PC-3 (cell line): Measurements from ENCODE around the gene MYH8. TPM values are rescaled to one million over a fixed set of nuclear protein-coding genes. Genes with fewer than 3 reads are reported as not detected.

Experiments used
- ATAC-seq: fragments of 200-7000 bp; cut with Tn5 transposase; 2 replicates; pipeline ENCODE4 v1.9.1; 2020; ENCODE audit warnings: mild to moderate bottlenecking, moderate library complexity
- BruUV-seq: library from RNA; stranded (reverse); fragments of 400-500 nt; replicated peaks from 2 replicates; lab custom pipeline; 2021; lab: Mats Ljungman, UMichigan
- CTCF ChIA-PET: fragments of 300-600 bp; sonication (Branson Sonifier 250); formaldehyde crosslinking; loops from one replicate; lab custom pipeline; 2022; ENCODE audit warnings: antibody characterized with exemption; lab: Charles Lee
- POLR2A ChIA-PET: fragments of 300-600 bp; sonication (Branson Sonifier 250); formaldehyde crosslinking; loops from one replicate; lab custom pipeline; 2022; ENCODE audit warnings: antibody characterized with exemption; ENCODE audit not compliant: unreplicated experiment; lab: Charles Lee
- DNase-seq: peaks from one replicate; pipeline ENCODE4 v3.0.0-alpha.2; 2015
- H2AFZ ChIP-seq: fragments of 300-600 bp; sonication (generic); 2 replicates; pipeline ENCODE4 v1.6.0; 2016; ENCODE audit warnings: antibody characterized with exemption, low read length
- H3F3A ChIP-seq: fragments of 300-600 bp; sonication (generic); one replicate; pipeline ENCODE4 v1.6.0; 2017; ENCODE audit warnings: antibody characterized with exemption, low read length, control low read depth, mild to moderate bottlenecking; ENCODE audit not compliant: unreplicated experiment
- H3K27ac ChIP-seq: fragments of 300-600 bp; sonication (generic); 2 replicates; pipeline ENCODE4 v1.5.1; 2016; ENCODE audit warnings: mild to moderate bottlenecking, low read length
- H3K27me3 ChIP-seq: fragments of 300-600 bp; sonication (generic); 2 replicates; pipeline ENCODE4 v1.6.1; 2016; ENCODE audit warnings: low read length, mixed read lengths
- H3K36me3 ChIP-seq: fragments of 300-600 bp; sonication (generic); 2 replicates; pipeline ENCODE4 v1.6.1; 2016; ENCODE audit warnings: low read depth, mixed run types, low read length, mixed read lengths
- H3K4me1 ChIP-seq: fragments of 300-600 bp; sonication (generic); 2 replicates; pipeline ENCODE4 v1.5.1; 2016; ENCODE audit warnings: low read length; ENCODE audit not compliant: insufficient read depth
- H3K4me2 ChIP-seq: fragments of 300-600 bp; sonication (generic); 2 replicates; pipeline ENCODE4 v1.6.0; 2016; ENCODE audit warnings: low read length
- H3K4me3 ChIP-seq: fragments of 300-600 bp; sonication (generic); 2 replicates; pipeline ENCODE4 v1.5.1; 2016; ENCODE audit warnings: mild to moderate bottlenecking, low read length, mixed read lengths
- H3K79me2 ChIP-seq: fragments of 300-600 bp; sonication (generic); 2 replicates; pipeline ENCODE4 v1.6.1; 2017; ENCODE audit warnings: low read length, mixed read lengths
- H3K9ac ChIP-seq: fragments of 300-600 bp; sonication (generic); 2 replicates; pipeline ENCODE4 v1.6.0; 2016; ENCODE audit warnings: mild to moderate bottlenecking, low read length
- H3K9me2 ChIP-seq: fragments of 300-600 bp; sonication (generic); replicated peaks from 2 replicates; pipeline ENCODE4 v1.6.1; 2016; ENCODE audit warnings: mixed run types, low read length, mixed read lengths
- H3K9me3 ChIP-seq: fragments of 300-600 bp; sonication (generic); 2 replicates; pipeline ENCODE4 v1.6.1; 2016; ENCODE audit warnings: low read length, mixed read lengths
- H4K20me1 ChIP-seq: fragments of 300-600 bp; sonication (generic); 2 replicates; pipeline ENCODE4 v1.6.1; 2016; ENCODE audit warnings: low read length, mixed read lengths
- CTCF ChIP-seq: fragments of 300-600 bp; sonication (generic); conservative IDR thresholded peaks from 2 replicates; pipeline ENCODE4 v1.5.1; 2017; ENCODE audit warnings: antibody characterized with exemption, low read depth, mild to moderate bottlenecking, low read length
- EZH2 ChIP-seq: fragments of 300-600 bp; sonication (generic); IDR thresholded peaks from one replicate; pipeline ENCODE4 v1.6.1; 2017; ENCODE audit warnings: antibody characterized with exemption, mild to moderate bottlenecking, low read length; ENCODE audit not compliant: unreplicated experiment
- EZH2phosphoT487 ChIP-seq: fragments of 300-600 bp; sonication (generic); IDR thresholded peaks from 2 replicates; pipeline ENCODE4 v1.6.1; 2018; ENCODE audit warnings: mild to moderate bottlenecking, antibody characterized with exemption, low read length, borderline replicate concordance
- intact Hi-C: fragments of 100-400 bp; cut with micrococcal nuclease; formaldehyde crosslinking; loops from 2 replicates; pipeline ENCODE4 v1.9.0; 2023
- total RNA-seq: library from RNA; depleted of rRNA; stranded (reverse); fragments of >200 nt; gene quantifications from 2 replicates; pipeline ENCODE4 v1.2.3, GENCODE V29; 2014

The MYH8 gene
- total RNA-seq, 1 experiment from 2014 or later, result not detected

GRCh38 chr17:10370016-10370608 lies 51.6 kb downstream of the MYH8 start:
- Histone ChIP-seq H4K20me1 (no peaks in the 10 kb centered on the region), H3K36me3 (no peaks in the 10 kb centered on the region), H3K9me3 (no peaks in the 10 kb centered on the region), H3K79me2 (no peaks in the 10 kb centered on the region), H3K9ac (no peak overlapping the region), H3K9me2 (no peaks in the 10 kb centered on the region), H3K27me3 (no peaks in the 10 kb centered on the region), H3K4me3 (no peak overlapping the region), H3K4me2 (no peak overlapping the region), H3F3A (no peaks in the 10 kb centered on the region), H3K27ac (no peak overlapping the region), H3K4me1 (no peaks in the 10 kb centered on the region), H2AFZ (no peak overlapping the region)
- ChIA-PET CTCF (no interaction called here), POLR2A (no interaction called here)
- TF ChIP-seq EZH2, result no peak
- no peak for TF ChIP-seq CTCF
- no peak for TF ChIP-seq EZH2phosphoT487
- DNase-seq (no peak), ATAC-seq (no peak)
- no TSS peak for BruUV-seq
- intact Hi-C loops, result no loop called here

GRCh38 chr17:10369239-10369638 lies 52.5 kb downstream of the MYH8 start:
- Histone ChIP-seq H3K27me3 (no peaks in the 10 kb centered on the region), H4K20me1 (no peaks in the 10 kb centered on the region), H3K9ac (no peak overlapping the region), H3K79me2 (no peaks in the 10 kb centered on the region), H3K4me2 (no peak overlapping the region), H3K36me3 (no peaks in the 10 kb centered on the region), H3K4me3 (no peak overlapping the region), H3F3A (no peaks in the 10 kb centered on the region), H3K4me1 (no peaks in the 10 kb centered on the region), H3K9me3 (no peaks in the 10 kb centered on the region), H3K27ac (no peak overlapping the region), H2AFZ (no peak overlapping the region), H3K9me2 (no peaks in the 10 kb centered on the region)
- ChIA-PET CTCF (no interaction called here), POLR2A (no interaction called here)
- DNase-seq (no peak), ATAC-seq (no peak)
- no TSS peak for BruUV-seq
- intact Hi-C loops, result no loop called here
- TF ChIP-seq EZH2 (no peak), CTCF (no peak), EZH2phosphoT487 (no peak)

- Histone ChIP-seq H3K36me3 (no peaks in the 10 kb centered on the region), H3K9me2 (no peaks in the 10 kb centered on the region), H4K20me1 (no peaks in the 10 kb centered on the region), H3K9ac (no peak overlapping the region), H3K27ac (no peak overlapping the region), H3K9me3 (no peaks in the 10 kb centered on the region), H3F3A (no peaks in the 10 kb centered on the region), H3K4me2 (no peak overlapping the region), H2AFZ (no peak overlapping the region), H3K4me3 (no peak overlapping the region), H3K4me1 (no peaks in the 10 kb centered on the region), H3K27me3 (peaks cover 5% of the 10 kb centered on the region; the same call in 1 of the 2 replicates), H3K79me2 (no peaks in the 10 kb centered on the region)
- TF ChIP-seq EZH2phosphoT487 (no peak), CTCF (no peak), EZH2 (no peak)
- DNase-seq, result no peak
- no peak for ATAC-seq
- BruUV-seq, result no TSS peak
- POLR2A ChIA-PET, result no interaction called here
- CTCF ChIA-PET, result no interaction called here
- intact Hi-C loops, result no loop called here
Observed at GRCh38 chr17:10368561-10368960, 53.2 kb downstream of the MYH8 start.
